Tibial nerve (tissue), 4 donors: ENCODE results near the gene RABEP1. TPM values are rescaled to one million over a fixed set of nuclear protein-coding genes. Genes with fewer than 3 reads are reported as not detected.

Experiments
- DNase-seq, 2 donors: peaks; one replicate each; pipeline ENCODE4 v3.0.0-alpha.2; 2019; ENCODE audit warnings: low spot score in 2 of 2
- H3K27ac ChIP-seq, 4 donors: fragments of 200-600 bp; sonication (generic) in 3 of 4; one replicate each; pipeline ENCODE4 v1.5.1; 2017 to 2019; ENCODE audit warnings: mild to moderate bottlenecking in 1 of 4
- H3K27me3 ChIP-seq, 2 donors: fragments of 200-600 bp; sonication (generic) in 1 of 2; one replicate each; pipeline versions ENCODE4 v1.5.1 to v1.6.0; 2017 to 2019
- H3K36me3 ChIP-seq, 3 donors: fragments of 200-600 bp; sonication (generic); one replicate each; pipeline ENCODE4 v1.5.1; 2018 to 2019
- H3K4me1 ChIP-seq, 4 donors: fragments of 200-600 bp; sonication (generic) in 3 of 4; one replicate each; pipeline ENCODE4 v1.5.1; 2017 to 2019
- H3K4me3 ChIP-seq, 4 donors: fragments of 200-600 bp; sonication (generic) in 3 of 4; one replicate each; pipeline ENCODE4 v1.5.1; 2017 to 2019; ENCODE audit warnings: mild to moderate bottlenecking in 1 of 4, moderate library complexity in 1 of 4
- H3K9me3 ChIP-seq, 4 donors: fragments of 200-600 bp; sonication (generic) in 3 of 4; one replicate each; pipeline ENCODE4 v1.5.1; 2017 to 2019
- EP300 ChIP-seq, 2 donors: sonication (generic); formaldehyde crosslinking; IDR thresholded peaks; one replicate each; pipeline ENCODE4 v1.6.1; 2017; ENCODE audit warnings: antibody characterized with exemption in 2 of 2, mild to moderate bottlenecking in 1 of 2
- POLR2A ChIP-seq, 2 donors: fragments of 450-650 bp; IDR thresholded peaks; one replicate each; pipeline ENCODE4 v1.6.1; 2017; ENCODE audit warnings: antibody characterized with exemption in 2 of 2, mild to moderate bottlenecking in 2 of 2, moderate library complexity in 2 of 2
- WGBS, 2 donors: methylation state at CpG; one replicate each; pipeline ENCODE4 v1.1.5; 2018; 5-methylcytosine and 5-hydroxymethylcytosine counted together
- total RNA-seq, 4 donors: library from RNA; depleted of rRNA; stranded (reverse); fragments of >200 nt; gene quantifications; one replicate each; pipeline ENCODE4 v1.1.0, GENCODE V29; 2016
- TF ChIP-seq, protein P1 (sequence below), 5 experiments: fragments of 200-600 bp in 3 of 5; fragments of 450-650 bp in 2 of 5; sonication (generic) in 3 of 5; IDR thresholded peaks; one replicate each; pipeline ENCODE4 v1.5.1; 2016 to 2019; ENCODE audit warnings: antibody characterized with exemption in 5 of 5, mild to moderate bottlenecking in 3 of 5, moderate library complexity in 2 of 5

Gene RABEP1
- total RNA-seq, 4 donors from 2014 or later, result 45.7 to 61.8 (median 47.7) TPM

DNA sequence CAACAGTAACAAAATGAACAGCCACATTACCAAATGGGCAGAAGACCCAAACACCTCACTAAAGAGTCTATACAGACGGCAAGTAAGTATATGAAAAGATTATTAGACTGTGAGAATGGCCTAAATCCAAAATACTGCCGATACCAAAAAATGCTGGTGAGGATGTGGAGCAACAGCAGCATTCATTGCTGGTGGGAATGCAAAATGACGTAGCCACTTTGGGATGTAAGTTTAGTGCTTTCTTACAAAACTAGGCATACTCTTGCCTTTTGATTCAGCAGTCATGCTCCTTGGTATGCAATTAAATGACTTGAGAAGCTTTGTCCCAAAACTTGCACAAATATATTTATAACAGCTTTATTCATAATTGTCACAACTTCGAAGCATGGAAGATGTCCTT lies 43.8 kb downstream of the RABEP1 start:
- WGBS, 2 donors, result 48 to 55% methylated on average over 4 of the region's 4 CpGs
- H3K36me3 ChIP-seq, result peaks cover 0 to 14% (median 0%) of the 10 kb centered on the region in 3 donors
- no peak for DNase-seq
- H3K27ac ChIP-seq, result peak overlapping the region in 2 of 4 donors; percentile 15 to 52
- H3K27me3 ChIP-seq, result no peaks in the 10 kb centered on the region
- H3K9me3 ChIP-seq, result peaks cover 0 to 13% (median 2%) of the 10 kb centered on the region in 4 donors
- TF ChIP-seq EP300 (IDR thresholded peaks at IDR 0.05) (no peak), POLR2A (IDR thresholded peaks at IDR 0.05) (no peak)
- TF ChIP-seq, protein P1, sequence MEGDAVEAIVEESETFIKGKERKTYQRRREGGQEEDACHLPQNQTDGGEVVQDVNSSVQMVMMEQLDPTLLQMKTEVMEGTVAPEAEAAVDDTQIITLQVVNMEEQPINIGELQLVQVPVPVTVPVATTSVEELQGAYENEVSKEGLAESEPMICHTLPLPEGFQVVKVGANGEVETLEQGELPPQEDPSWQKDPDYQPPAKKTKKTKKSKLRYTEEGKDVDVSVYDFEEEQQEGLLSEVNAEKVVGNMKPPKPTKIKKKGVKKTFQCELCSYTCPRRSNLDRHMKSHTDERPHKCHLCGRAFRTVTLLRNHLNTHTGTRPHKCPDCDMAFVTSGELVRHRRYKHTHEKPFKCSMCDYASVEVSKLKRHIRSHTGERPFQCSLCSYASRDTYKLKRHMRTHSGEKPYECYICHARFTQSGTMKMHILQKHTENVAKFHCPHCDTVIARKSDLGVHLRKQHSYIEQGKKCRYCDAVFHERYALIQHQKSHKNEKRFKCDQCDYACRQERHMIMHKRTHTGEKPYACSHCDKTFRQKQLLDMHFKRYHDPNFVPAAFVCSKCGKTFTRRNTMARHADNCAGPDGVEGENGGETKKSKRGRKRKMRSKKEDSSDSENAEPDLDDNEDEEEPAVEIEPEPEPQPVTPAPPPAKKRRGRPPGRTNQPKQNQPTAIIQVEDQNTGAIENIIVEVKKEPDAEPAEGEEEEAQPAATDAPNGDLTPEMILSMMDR (IDR thresholded peaks at IDR 0.05), result no peak
- peaks cover 0 to 10% (median 0%) of the 10 kb centered on the region in 4 donors for H3K4me1 ChIP-seq
- H3K4me3 ChIP-seq, result no peak overlapping the region

DNA sequence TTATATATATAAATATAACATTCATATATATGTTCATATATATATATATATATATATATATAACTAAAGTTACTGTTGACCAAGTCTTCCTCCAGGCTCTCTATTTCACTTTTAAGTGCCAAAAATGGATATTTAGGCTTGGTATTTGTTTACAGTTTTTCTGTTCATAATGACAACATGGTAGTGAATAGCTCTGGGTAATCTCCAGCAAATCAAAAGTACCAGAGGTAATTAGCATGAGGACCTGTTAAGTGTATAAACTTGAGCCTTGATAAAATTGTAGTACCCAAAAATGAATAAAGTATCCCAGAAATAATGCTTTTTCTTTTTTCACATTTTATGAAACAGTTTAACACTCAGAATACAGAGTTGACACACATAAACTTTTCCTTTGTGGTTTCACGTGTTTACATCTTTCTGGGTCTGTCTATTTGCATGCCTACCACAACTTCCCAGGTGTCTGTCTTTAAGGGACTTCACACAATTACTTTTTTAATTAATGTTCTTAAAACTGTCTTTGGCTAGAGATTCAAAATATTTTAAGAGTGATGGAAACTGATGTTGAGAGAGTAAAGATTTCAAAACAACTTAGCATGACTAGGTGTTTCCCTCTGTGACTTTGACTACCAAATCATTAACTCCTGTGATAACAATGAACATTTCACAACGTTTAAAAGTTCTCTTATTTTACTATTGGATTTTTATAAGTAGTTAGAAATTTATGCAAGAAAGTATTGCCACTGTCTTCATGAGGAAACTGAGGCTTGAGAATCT lies 47.9 kb downstream of the RABEP1 start:
- H3K27me3 ChIP-seq, result no peaks in the 10 kb centered on the region
- no peak for DNase-seq
- H3K4me1 ChIP-seq, result peaks cover 0 to 10% (median 0%) of the 10 kb centered on the region in 4 donors
- no peak overlapping the region for H3K4me3 ChIP-seq
- TF ChIP-seq POLR2A (IDR thresholded peaks at IDR 0.05), result no peak
- TF ChIP-seq EP300 (IDR thresholded peaks at IDR 0.05), result no peak
- TF ChIP-seq, protein P1 (IDR thresholded peaks at IDR 0.05), result no peak
- no peak overlapping the region for H3K27ac ChIP-seq
- H3K9me3 ChIP-seq, result no peaks in the 10 kb centered on the region
- 51 to 56% methylated on average over 2 of the region's 2 CpGs for WGBS, 2 donors
- peaks cover 0 to 32% (median 0%) of the 10 kb centered on the region in 3 donors for H3K36me3 ChIP-seq

DNA sequence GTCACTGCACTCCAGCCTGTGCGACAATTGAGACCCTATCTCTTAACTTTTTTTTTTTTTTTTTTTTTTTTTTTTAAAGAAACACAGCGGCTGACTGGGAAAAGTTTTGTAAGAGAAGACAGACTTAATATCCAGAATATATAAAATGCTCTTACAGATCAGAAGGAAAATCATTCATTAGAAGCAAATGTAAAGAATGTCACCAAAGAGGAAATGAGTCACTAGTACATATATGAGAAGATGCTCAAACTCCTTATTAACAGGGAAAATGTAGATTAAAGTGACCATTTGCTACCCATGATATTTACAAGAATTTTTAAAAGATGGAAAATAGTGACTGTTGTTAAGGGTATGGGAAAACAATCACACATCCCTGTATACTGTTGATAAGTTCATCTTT lies 48.9 kb downstream of the RABEP1 start:
- Histone ChIP-seq H3K4me3 (no peak overlapping the region), H3K27me3 (no peaks in the 10 kb centered on the region), H3K27ac (no peak overlapping the region), H3K36me3 (peaks cover 0 to 40% (median 0%) of the 10 kb centered on the region in 3 donors), H3K4me1 (peaks cover 0 to 6% (median 0%) of the 10 kb centered on the region in 4 donors), H3K9me3 (no peaks in the 10 kb centered on the region)
- 68 to 77% methylated on average over 2 of the region's 2 CpGs for WGBS, 2 donors
- no peak for TF ChIP-seq EP300 (IDR thresholded peaks at IDR 0.05)
- no peak for TF ChIP-seq POLR2A (IDR thresholded peaks at IDR 0.05)
- TF ChIP-seq, protein P1 (IDR thresholded peaks at IDR 0.05), result no peak
- DNase-seq, result no peak

DNA sequence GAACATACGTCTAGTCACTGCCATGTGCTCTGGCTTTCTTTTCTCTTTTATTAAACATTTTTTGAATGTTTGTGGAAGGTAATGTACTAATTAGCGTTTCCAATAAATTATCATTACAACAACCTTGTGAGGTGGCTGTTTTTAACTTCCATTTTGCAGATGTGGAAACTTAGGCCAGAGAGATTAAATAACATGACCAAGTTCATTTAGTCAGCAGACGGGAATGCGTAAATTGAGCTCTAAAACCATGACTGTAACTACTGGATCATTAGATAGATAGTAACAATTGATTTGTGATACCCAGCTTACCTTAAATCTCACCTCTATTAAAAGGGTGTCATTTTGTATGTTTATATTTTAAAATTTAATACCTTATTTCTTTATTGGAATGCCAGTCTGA lies 49.4 kb downstream of the RABEP1 start:
- Histone ChIP-seq H3K9me3 (no peaks in the 10 kb centered on the region), H3K36me3 (peaks cover 0 to 40% (median 0%) of the 10 kb centered on the region in 3 donors), H3K4me3 (no peak overlapping the region), H3K4me1 (peaks cover 0 to 5% (median 1%) of the 10 kb centered on the region in 4 donors), H3K27me3 (no peaks in the 10 kb centered on the region), H3K27ac (no peak overlapping the region)
- no peak for DNase-seq
- WGBS, 2 donors, result 90 to 93% methylated on average over 4 of the region's 4 CpGs
- TF ChIP-seq, protein P1 (IDR thresholded peaks at IDR 0.05), result no peak
- no peak for TF ChIP-seq POLR2A (IDR thresholded peaks at IDR 0.05)
- no peak for TF ChIP-seq EP300 (IDR thresholded peaks at IDR 0.05)

DNA sequence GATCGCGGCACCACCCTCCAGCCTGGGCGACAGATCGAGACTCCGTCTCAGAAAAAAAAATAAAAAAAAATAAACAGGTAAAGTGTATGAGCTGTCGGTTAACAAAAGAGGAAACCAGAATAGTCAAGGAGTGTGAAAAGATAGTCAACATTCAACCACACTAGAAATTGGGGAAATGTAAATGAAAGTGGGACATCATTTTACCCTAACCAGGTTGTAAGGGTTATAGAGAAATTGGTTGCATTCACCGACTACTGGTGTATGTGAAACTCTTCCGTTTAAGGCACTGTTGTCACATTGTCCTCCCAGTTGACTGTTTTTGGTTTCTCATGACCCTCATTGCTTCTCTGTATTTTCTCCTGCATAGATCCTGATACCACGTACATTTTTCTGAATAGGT lies 62.8 kb downstream of the RABEP1 start:
- no peak for DNase-seq
- H3K36me3 ChIP-seq, result peaks cover 0 to 59% (median 0%) of the 10 kb centered on the region in 3 donors
- H3K27ac ChIP-seq, result no peak overlapping the region
- WGBS, 2 donors, result 93% methylated on average over 9 of the region's 9 CpGs
- no peaks in the 10 kb centered on the region for H3K9me3 ChIP-seq
- H3K27me3 ChIP-seq, result no peaks in the 10 kb centered on the region
- TF ChIP-seq POLR2A (IDR thresholded peaks at IDR 0.05) (no peak), EP300 (IDR thresholded peaks at IDR 0.05) (no peak)
- TF ChIP-seq, protein P1 (IDR thresholded peaks at IDR 0.05), result no peak
- no peak overlapping the region for H3K4me3 ChIP-seq
- H3K4me1 ChIP-seq, result no peaks in the 10 kb centered on the region
